Activated CD4-positive, alpha-beta T cell treated with anti-CD3 and anti-CD28 coated beads, Interleukin-2, amount 10 ng/mL, durations not matched to agents 24 days and 14 days (primary cell): ENCODE results near the gene NHSL1. TPM values are rescaled to one million over a fixed set of nuclear protein-coding genes. Genes with fewer than 3 reads are reported as not detected.

Experiments used
- DNase-seq: peaks from one replicate; pipeline ENCODE4 v3.0.0; 2022
- H3K27ac Mint-ChIP-seq: one replicate; pipeline ENCODE4 v1.8.0; 2022; ENCODE audit warnings: mild to moderate bottlenecking, mixed read lengths
- H3K27me3 Mint-ChIP-seq: one replicate; pipeline ENCODE4 v1.8.0; 2022; ENCODE audit warnings: mixed read lengths
- H3K36me3 Mint-ChIP-seq: one replicate; pipeline ENCODE4 v1.8.0; 2022; ENCODE audit warnings: low read depth, mild to moderate bottlenecking, mixed read lengths
- H3K4me1 Mint-ChIP-seq: one replicate; pipeline ENCODE4 v1.8.0; 2021; ENCODE audit warnings: mixed read lengths
- H3K4me3 Mint-ChIP-seq: one replicate; pipeline ENCODE4 v1.8.0; 2022; ENCODE audit warnings: mild to moderate bottlenecking, moderate library complexity, mixed read lengths
- H3K9me3 Mint-ChIP-seq: one replicate; pipeline ENCODE4 v1.8.0; 2021; ENCODE audit warnings: mixed read lengths
- intact Hi-C: fragments of 100-400 bp; cut with micrococcal nuclease; formaldehyde crosslinking; loops from one replicate; pipeline ENCODE4 v1.15.1; 2023
- total RNA-seq: library from RNA; stranded (reverse); gene quantifications from 2 replicates; pipeline ENCODE4 v1.2.3, GENCODE V29; 2022

NHSL1 gene
- total RNA-seq, 1 donor from 2014 or later = 0.63 TPM

DNA sequence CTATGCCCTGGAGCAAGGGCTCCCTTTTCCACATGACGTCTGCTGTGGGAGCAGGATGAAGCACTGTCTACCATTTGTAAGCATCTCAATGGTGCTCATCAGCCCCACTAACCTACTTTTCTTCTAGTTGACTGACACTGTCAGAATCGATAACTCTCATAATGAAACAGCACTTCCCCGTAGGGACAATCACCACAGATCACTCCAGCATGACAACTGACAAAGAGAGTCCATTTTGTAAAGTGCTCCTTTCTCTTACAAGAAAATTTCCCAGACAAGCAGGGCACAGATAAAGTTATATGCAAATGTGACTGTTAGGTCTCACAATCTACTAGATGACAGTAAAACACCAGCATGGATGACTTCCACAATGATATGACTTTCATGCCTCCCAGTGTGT lies 48.8 kb downstream of the NHSL1 start:
- Mint-ChIP-seq H3K27me3 (no peaks in the 10 kb centered on the region), H3K4me3 (no peak overlapping the region), H3K27ac (no peak overlapping the region), H3K4me1 (peaks cover 8% of the 10 kb centered on the region), H3K36me3 (no peaks in the 10 kb centered on the region), H3K9me3 (no peaks in the 10 kb centered on the region)
- DNase-seq = no peak
- intact Hi-C loops = no loop called here

DNA sequence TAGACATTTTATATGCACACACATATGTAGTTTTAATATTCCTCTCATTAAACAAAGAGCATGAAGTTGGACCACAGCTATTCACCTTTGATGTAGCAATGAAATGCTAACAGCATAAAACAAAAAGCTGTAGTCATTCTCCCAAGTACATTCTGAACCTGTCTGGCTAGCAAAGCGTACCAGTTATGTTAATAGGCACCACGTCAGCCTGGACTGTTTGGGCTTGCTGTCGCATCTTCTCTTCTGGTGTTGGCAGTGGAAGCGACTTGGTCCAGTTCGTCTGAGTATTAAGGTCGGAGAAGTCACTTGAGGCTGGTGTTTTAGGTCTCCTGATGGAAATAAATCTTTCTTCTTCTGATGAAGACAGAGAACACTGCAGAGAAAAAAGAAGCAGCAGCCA lies 52.5 kb downstream of the NHSL1 start:
- H3K27me3 Mint-ChIP-seq = no peaks in the 10 kb centered on the region
- DNase-seq = no peak
- no peaks in the 10 kb centered on the region for H3K9me3 Mint-ChIP-seq
- no peaks in the 10 kb centered on the region for H3K36me3 Mint-ChIP-seq
- H3K4me3 Mint-ChIP-seq = no peak overlapping the region
- H3K4me1 Mint-ChIP-seq = no peaks in the 10 kb centered on the region
- no peak overlapping the region for H3K27ac Mint-ChIP-seq
- intact Hi-C loops = no loop called here

DNA sequence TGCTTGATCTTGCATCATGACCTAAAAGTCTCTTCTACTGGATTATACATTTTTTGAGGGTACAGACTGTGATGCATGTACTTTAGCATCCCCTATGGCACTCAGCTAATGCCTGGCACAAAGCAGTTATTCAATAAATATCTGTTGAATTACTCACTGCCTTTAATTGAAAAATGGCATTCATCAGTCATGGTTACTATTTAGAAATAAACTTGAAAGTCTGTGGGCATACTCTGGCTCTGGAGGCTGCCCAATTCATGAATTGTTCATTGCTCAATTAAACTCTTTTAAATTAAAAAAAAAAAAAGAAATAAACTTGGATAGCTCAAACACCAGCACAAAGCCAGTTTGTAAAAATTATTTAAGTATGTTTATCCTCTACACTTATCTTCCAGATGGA lies 55.3 kb downstream of the NHSL1 start:
- Mint-ChIP-seq H3K27ac (no peak overlapping the region), H3K27me3 (peaks cover 3% of the 10 kb centered on the region), H3K36me3 (no peaks in the 10 kb centered on the region), H3K4me1 (no peaks in the 10 kb centered on the region), H3K4me3 (no peak overlapping the region), H3K9me3 (no peaks in the 10 kb centered on the region)
- intact Hi-C loops = no loop called here
- DNase-seq = no peak

DNA sequence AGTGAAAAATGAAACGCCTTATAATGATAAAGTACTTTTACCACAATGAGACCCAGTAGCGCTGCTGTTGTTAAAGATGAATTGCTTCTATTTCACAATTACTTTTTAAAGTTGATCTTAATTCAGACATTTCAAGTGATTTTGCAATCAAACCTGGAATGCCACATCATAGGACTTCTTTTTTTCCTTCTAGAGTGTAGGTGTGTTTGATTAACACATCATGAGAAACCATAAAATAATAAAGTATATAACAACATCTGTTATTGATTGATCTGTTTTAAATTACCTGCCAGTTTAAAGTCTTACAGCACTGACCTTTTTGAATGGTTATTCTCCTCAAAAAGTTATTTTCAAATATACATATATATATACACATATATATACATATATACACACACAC lies 56.6 kb downstream of the NHSL1 start:
- Mint-ChIP-seq H3K27ac (no peak overlapping the region), H3K9me3 (no peaks in the 10 kb centered on the region), H3K27me3 (peaks cover 3% of the 10 kb centered on the region), H3K36me3 (no peaks in the 10 kb centered on the region), H3K4me3 (no peak overlapping the region), H3K4me1 (no peaks in the 10 kb centered on the region)
- no peak for DNase-seq
- intact Hi-C loops = no loop called here

DNA sequence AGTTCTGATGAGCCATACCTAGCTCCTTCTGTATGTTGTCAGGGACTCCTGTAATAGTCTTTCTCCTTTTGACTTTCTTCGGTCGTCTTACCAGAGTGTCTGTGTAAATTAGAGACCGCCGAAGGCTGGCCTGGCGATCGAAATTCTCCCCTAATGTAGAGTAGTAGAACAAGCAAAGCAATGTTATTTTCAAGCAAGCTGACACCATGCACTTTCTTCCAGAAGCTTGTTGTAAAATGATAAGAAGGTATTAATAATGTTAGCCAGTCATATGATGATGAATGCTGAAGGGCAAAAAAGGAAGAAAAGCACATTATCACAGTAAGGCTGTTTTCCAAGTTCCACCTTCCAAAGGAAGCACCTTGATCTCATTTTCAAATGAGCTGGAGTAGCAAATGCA lies 57.3 kb downstream of the NHSL1 start:
- Mint-ChIP-seq H3K9me3 (no peaks in the 10 kb centered on the region), H3K27ac (no peak overlapping the region), H3K36me3 (no peaks in the 10 kb centered on the region), H3K4me3 (no peak overlapping the region), H3K27me3 (peaks cover 3% of the 10 kb centered on the region), H3K4me1 (no peaks in the 10 kb centered on the region)
- DNase-seq = no peak
- intact Hi-C loops = no loop called here

DNA sequence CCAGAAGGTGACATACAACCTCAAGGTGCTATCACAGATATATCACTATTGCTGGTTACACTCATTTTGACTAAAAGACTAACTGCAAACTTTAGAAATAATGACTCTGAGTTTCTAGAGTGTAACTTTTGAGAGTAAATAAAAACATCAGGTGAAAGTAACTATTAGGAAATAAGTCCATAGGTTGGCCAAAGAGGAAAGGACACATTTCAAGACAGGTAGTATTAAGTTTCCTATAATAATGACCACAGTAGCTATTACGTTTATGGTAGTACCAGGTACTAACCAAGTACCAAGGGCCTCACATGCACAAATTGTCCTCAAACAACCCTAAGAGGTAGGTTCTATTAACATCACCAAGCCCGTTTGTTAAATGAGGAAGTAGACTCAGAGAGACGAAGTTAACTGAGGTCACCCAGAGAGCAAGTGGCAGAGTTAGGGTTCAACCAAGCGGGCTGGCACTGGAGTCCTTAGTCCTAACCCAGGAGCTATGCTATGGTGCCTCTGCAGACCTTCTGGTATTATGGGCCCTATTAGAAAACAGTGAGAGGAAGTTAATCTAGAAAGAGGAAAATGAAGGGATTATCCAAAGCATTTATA lies 58.4 kb downstream of the NHSL1 start:
- H3K27ac Mint-ChIP-seq = no peak overlapping the region
- H3K27me3 Mint-ChIP-seq = peaks cover 3% of the 10 kb centered on the region
- intact Hi-C loops = no loop called here
- H3K4me3 Mint-ChIP-seq = no peak overlapping the region
- H3K4me1 Mint-ChIP-seq = no peaks in the 10 kb centered on the region
- no peaks in the 10 kb centered on the region for H3K9me3 Mint-ChIP-seq
- H3K36me3 Mint-ChIP-seq = no peaks in the 10 kb centered on the region
- DNase-seq = no peak

DNA sequence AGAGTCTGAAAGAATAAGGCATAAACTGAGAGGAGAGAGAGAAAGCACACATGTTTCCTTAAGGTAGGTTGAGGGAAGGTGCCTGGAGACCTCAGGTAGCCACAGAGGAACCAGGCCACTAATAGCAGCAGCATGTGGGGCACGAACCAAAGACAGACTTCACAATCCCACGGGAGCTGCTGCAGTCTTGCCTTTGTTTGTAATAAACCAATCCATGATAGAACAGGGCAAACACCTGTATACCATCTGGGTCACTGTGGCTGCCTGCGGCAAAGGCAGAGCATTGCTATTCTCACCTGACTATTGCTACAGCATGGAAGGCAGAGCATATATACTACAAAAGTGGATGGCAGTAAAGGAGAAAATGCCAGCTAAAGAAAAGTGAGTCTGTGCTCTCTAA lies 59.0 kb downstream of the NHSL1 start:
- no peak overlapping the region for H3K4me3 Mint-ChIP-seq
- no peak for DNase-seq
- no peak overlapping the region for H3K27ac Mint-ChIP-seq
- intact Hi-C loops = no loop called here
- no peaks in the 10 kb centered on the region for H3K9me3 Mint-ChIP-seq
- H3K4me1 Mint-ChIP-seq = no peaks in the 10 kb centered on the region
- peaks cover 3% of the 10 kb centered on the region for H3K27me3 Mint-ChIP-seq
- H3K36me3 Mint-ChIP-seq = no peaks in the 10 kb centered on the region

DNA sequence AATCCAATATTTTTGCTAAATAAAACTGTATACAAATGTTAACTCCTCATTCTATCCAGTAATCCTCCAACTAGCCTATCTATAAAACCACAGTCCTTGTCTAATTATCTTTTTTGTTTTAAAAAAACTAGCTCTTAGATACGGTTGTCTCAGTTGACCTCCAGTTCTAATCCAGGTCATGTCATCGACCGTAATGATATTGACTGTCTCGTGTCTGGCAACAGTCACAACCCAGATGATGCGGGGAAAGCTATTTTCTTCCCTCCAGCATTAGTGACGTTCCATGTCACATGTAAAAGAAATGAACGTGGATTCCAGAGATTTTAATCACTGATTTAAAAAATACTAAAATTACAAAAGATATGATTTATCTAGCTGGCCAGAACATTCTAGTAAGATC lies 59.7 kb downstream of the NHSL1 start:
- no peaks in the 10 kb centered on the region for H3K36me3 Mint-ChIP-seq
- no peaks in the 10 kb centered on the region for H3K9me3 Mint-ChIP-seq
- no peak for DNase-seq
- intact Hi-C loops = no loop called here
- peaks cover 3% of the 10 kb centered on the region for H3K27me3 Mint-ChIP-seq
- H3K4me3 Mint-ChIP-seq = no peak overlapping the region
- no peak overlapping the region for H3K27ac Mint-ChIP-seq
- H3K4me1 Mint-ChIP-seq = no peaks in the 10 kb centered on the region

DNA sequence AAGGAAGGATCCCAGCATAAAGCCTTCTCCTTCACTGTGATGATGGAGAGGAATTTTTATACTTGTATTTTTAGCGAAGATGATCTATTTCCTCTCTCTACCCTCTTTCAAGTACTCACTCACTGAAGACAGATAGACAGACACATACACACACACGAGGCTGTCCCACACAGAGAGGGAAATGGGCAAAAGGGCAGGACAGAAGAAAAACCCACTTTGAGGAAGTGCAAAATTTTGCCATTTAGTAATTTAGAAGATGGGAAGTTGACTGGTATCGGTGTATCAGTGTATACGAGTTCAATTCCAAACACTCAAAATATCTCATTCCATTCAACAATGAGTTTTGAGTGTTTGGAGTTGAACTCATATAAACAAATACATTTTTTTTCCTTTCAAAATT lies 64.4 kb downstream of the NHSL1 start:
- DNase-seq = no peak
- Mint-ChIP-seq H3K4me3 (no peak overlapping the region), H3K4me1 (no peaks in the 10 kb centered on the region), H3K27me3 (peaks cover 2% of the 10 kb centered on the region), H3K27ac (no peak overlapping the region), H3K36me3 (no peaks in the 10 kb centered on the region), H3K9me3 (no peaks in the 10 kb centered on the region)
- intact Hi-C loops = no loop called here

DNA sequence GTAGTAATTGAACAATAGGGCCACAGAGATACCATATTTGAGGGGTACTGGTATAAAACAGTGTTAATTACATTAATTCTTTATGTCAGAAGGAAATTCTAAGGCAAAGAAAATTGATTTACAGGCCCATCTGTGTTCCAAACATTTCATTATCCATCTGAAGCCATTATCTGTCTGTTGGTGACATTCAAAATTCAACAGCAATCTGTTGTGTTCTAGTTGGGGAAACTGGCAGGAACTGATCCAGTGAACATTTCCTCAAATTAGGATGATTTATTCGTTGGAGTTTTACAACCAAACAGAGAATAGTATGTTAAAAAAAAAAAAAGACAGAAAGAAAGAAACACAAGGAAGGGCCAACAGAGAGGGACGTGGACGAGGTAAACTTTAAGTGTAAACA lies 65.2 kb downstream of the NHSL1 start:
- intact Hi-C loops = no loop called here
- Mint-ChIP-seq H3K4me3 (no peak overlapping the region), H3K9me3 (no peaks in the 10 kb centered on the region), H3K4me1 (no peaks in the 10 kb centered on the region), H3K27me3 (peaks cover 1% of the 10 kb centered on the region), H3K36me3 (no peaks in the 10 kb centered on the region), H3K27ac (no peak overlapping the region)
- no peak for DNase-seq

DNA sequence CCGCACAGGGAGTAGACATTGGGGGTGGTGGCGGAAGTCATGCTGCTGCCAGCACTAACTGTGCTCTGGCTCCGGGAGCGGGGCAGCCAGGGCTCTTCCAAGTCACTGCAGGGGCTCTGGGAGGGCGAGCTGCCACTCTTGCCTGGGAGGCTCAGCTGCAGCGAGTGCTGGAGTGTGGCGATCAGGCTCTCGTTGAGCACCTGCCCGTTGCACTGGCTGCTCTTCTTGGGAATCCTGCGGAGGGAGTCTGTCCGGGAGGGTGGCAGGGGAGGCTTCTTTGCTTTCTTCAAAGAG lies 67.3 kb downstream of the NHSL1 start:
- Mint-ChIP-seq H3K9me3 (no peaks in the 10 kb centered on the region), H3K4me1 (no peaks in the 10 kb centered on the region), H3K27ac (no peak overlapping the region), H3K4me3 (no peak overlapping the region), H3K36me3 (no peaks in the 10 kb centered on the region), H3K27me3 (peaks cover 1% of the 10 kb centered on the region)
- intact Hi-C loops = no loop called here
- no peak for DNase-seq

DNA sequence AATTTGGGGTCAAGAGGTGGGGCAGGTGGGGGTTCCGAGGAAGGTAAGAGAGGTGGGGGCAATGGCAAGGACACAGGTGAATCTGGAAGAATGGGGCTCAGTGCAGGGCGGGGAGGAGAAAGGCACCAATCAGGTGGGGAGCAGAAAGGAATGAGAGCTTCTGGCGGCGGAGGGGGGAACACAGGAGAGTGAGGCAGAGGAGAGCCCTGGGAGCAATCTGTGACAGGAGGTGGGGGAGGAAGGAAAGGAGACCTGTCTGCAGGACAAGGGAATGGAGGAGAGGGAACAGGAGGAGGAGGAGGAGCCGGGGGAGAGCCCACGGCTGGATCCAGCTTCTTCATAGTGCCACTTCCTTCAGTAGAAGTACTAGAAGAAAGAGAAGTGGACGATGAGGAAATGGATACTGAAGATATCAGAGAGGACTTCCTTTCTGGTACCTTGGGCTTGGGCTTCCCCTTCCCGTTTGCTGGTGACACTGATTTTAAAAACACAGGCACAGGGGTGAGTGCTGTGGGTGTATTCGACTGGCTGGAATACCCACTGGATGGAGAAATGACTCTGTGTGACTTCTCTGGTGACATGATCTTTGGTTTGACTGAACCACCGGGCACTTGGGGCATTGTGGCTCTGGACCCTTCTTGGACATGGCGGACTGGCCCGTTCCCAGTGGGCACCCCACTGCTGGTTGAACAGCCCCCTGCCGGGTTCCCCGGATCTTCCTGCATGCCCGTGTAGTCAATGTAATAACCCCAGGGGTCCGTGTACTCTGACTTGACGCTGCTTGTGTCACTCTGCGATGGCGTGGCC lies 67.8 kb downstream of the NHSL1 start:
- no peak overlapping the region for H3K4me3 Mint-ChIP-seq

DNA sequence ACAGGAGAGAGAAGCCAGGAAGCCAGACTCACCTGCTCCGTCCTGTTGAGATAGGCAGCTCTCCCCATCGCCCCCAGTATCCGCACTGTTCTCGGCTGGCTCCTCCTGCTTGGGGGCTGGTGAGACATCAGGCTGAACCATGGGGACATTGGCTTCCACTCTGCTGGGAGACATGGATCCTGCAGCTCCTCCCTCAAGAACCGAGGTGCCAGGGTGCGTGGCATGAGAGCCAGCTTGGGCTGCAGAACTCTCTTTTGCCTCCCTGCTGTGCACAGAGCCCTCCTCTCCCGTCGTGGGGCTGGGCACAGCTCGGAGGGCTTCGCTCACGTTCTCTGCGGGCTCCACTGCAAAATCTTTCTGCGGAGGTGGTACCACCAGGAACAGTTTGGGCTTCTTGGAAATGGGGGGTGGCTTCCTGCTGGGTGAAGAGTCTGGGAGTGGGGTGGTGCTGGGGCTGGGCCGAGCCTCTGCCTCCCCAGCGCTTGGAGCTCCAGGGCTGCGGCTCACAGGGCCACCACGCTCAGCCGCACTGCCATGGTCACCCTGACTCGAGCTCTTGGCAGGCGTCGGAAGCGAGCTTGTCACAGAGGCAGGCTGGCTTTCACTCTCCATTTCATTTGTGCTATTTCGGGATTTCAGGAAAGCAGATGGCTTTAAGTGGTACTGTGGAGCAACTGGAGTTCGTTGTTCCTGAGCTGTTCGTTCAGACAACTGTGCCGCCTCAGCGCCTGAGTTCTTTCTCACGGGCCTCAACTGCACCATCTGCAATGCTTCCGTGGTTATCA lies 68.7 kb downstream of the NHSL1 start:
- no peak for DNase-seq

More for the DNA sequence above, 67.8 kb downstream of the NHSL1 start:
- intact Hi-C loops = no loop called here
- H3K36me3 Mint-ChIP-seq = no peaks in the 10 kb centered on the region
- H3K27me3 Mint-ChIP-seq = peaks cover 1% of the 10 kb centered on the region
- no peaks in the 10 kb centered on the region for H3K4me1 Mint-ChIP-seq
- no peak for DNase-seq
- no peak overlapping the region for H3K27ac Mint-ChIP-seq
- H3K9me3 Mint-ChIP-seq = no peaks in the 10 kb centered on the region

DNA sequence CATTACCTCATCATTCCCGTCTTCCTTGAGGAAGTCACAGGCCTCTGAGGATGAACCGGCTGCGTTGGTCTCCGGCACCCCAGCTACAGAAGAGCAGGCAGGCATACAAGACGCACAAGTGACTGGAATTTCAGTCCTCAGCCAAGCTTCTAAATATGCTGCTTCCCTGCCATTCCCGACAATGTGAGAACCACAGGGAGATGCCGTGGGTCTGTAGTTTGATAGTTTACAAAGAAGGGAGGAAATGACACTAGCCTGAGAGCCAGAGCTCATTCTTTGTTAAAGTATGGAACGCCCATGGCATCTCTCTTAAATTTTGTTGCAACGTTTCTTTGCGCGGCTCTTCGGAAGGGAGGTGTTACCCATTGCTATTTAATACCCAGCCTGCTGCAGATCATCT lies 69.5 kb downstream of the NHSL1 start:
- Mint-ChIP-seq H3K27me3 (peaks cover 1% of the 10 kb centered on the region), H3K9me3 (no peaks in the 10 kb centered on the region), H3K27ac (no peak overlapping the region), H3K4me3 (no peak overlapping the region), H3K36me3 (no peaks in the 10 kb centered on the region), H3K4me1 (no peaks in the 10 kb centered on the region)
- no peak for DNase-seq
- intact Hi-C loops = loop anchor here (1.0 to 5.0 kb wide), 5 partner anchors 80 to 337 kb away; no protein-coding TSS in a partner anchor

More for the DNA sequence above, 68.7 kb downstream of the NHSL1 start:
- no peaks in the 10 kb centered on the region for H3K36me3 Mint-ChIP-seq
- intact Hi-C loops = no loop called here
- H3K9me3 Mint-ChIP-seq = no peaks in the 10 kb centered on the region
- H3K27ac Mint-ChIP-seq = no peak overlapping the region
- H3K4me1 Mint-ChIP-seq = no peaks in the 10 kb centered on the region
- peaks cover 1% of the 10 kb centered on the region for H3K27me3 Mint-ChIP-seq
- H3K4me3 Mint-ChIP-seq = no peak overlapping the region
